ENCODE data around the gene LRRC47.
A peak's percentile ranks its signal among the peaks of the same experiment; 100 is the strongest.

Gene LRRC47

DNA sequence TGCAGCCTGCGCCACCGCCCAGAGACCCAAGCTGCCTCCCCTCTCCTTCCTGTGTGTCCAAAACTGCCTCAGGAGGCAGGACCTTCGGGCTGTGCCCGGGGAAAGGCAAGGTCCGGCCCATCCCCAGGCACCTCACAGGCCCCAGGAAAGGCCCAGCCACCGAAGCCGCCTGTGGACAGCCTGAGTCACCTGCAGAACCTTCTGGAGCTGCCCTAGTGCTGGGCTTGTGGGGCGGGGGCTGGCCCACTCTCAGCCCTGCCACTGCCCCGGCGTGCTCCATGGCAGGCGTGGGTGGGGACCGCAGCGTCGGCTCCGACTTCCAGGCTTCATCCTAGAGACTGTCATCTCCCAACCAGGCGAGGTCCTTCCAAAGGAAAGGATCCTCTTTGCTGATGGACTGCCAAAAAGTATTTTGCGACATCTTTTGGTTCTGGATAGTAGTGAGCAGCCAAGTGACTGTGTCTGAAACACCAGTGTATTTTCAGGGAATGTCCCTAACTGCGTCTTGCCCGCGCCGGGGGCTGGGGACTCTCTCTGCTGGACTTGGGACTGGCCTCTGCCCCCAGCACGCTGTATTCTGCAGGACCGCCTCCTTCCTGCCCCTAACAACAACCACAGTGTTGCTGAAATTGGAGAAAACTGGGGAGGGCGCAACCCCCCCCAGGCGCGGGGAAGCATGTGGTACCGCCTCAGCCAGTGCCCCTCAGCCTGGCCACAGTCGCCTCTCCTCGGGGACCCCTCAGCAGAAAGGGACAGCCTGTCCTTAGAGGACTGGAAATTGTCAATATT is 63.0 kb downstream of the LRRC47 start:
- DNase-seq (ENCODE audit: low read depth, low spot score), result no peak

DNA sequence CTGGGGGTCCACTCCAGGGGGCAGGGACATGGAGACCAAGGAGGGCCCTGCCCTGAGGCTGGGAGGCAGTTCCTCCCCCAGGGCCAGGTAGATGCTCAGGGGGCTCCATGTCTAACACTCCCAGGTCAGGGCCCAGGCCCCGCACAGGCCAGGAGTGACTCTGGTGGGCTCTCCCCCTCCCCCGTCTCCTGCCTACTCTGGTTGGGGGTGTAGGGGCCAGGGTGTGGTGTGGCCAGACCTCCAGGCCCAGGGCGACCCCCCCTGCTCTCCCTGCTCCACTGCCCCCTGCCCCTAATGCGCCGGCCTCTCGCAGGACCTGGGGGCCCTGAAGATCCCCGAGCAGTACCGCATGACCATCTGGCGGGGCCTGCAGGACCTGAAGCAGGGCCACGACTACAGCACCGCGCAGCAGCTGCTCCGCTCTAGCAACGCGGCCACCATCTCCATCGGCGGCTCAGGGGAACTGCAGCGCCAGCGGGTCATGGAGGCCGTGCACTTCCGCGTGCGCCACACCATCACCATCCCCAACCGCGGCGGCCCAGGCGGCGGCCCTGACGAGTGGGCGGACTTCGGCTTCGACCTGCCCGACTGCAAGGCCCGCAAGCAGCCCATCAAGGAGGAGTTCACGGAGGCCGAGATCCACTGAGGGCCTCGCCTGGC is 63.7 kb downstream of the LRRC47 start:
- DNase-seq (ENCODE audit: low read depth, low spot score), result peak; percentile 22

DNA sequence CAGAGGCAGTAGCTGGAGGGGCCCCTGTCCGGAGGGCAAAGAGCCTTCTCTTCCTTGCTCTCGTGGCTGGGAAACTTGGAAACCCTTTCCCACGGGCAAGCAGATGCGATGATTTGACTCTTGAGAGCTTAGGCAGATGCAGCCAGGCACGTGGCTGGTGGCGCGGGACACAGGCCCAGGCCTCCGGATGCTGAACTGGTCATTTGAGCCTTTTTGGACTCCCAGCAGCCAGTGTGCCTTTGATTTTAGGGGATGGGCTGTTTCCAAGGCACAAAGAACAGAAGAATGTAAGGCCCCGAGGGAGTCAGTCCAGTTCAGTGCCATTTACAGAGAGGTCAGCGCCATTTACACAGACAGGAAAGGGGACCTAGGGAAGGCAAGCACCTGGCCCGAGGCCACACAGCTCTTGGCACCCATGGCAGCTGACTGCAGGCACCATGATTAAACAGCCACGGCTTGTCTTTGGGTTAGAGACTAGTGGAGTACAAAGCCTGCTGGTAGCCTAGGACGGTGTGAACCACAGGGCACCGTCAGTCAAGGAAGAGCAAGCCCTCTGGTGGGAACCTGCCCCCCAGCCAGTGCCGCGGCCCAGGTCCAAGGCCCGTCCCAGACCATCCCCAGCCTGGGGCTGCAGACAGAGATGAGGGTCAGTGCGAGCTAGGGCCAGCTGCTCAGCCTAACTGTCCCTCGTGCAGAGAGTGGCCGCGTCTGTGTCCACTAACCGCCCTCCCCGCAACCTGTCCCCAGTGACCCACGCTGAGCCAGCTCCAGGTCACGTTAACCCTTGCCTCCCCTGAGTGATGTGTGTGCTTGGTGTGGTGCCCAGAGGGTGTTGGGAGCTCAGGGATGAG is 64.5 kb downstream of the LRRC47 start:
- no peak for DNase-seq (ENCODE audit: low read depth, low spot score)

DNA sequence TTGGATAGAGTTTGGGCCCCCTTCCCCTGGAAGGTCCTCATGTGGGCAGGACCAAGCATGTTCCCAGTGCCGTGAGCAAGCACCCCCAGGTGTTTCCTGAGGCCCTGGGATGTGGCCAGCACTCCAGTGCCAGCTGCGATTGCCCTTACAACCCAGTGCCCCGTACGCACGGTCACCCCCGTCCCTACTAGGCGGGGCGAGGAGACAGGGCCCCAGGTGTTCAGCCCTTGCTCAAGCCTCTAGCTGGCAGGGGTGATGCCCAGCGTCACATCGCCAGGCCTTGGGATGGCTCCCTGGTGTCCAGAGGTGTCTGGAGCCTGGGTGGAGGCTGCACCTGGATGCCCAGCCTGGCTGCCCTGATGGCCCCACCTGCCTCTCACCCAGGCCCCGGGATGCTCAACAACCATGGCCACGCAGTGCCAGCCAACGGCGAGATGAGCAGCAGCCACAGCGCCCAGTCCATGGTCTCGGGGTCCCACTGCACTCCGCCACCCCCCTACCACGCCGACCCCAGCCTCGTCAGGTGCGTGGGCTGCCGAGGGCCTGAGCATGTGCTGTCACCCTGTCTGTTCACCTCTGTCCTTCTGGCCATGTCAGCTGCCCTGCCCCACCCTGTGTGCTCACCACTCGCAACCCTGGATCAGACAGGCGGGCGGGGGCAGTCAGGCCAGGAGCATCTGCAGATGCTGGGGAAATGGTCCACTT is 65.6 kb downstream of the LRRC47 start:
- DNase-seq (ENCODE audit: low read depth, low spot score), result no peak

DNA sequence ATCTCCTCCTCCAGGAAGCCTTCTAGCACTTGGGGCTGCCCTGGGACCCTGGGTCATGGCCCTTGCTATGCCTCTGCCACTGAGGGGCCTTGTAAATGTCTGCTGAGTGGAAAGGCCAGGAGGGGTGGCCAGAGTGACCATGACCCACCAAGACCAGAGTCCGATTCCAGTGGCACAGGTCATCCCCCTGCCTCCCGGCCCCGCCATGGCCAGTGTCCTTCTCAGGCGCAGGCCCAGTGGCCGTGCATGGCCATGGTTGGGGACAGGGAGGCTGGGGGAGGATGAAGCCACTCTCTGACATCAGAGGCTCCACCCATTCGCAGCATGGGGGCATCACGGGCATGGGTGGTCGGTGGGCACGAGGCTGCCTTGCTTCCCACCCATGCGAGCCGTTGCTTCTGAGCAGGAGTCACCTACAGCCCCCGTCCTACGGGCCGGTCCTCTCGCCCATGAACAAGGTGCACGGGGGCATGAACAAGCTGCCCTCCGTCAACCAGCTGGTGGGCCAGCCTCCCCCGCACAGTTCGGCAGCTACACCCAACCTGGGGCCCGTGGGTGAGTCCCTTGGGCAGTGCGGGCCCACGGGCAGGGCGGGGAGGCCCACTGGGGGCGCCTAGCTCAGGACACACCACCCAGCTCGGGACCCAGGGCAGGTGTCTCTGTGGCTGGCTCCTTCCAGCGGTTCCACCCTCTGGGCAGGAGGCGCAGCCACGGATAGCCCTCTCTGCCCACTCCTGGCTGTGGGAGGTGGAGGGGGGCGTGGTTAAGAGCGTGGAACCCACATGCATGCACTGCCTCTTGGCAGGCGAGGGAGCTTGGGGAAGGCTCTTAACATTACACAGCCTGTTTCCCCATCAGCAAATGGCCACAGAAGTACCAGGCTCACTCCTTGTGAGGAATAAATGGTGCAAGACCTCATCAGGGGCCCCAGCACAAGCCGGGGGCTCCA is 66.4 kb downstream of the LRRC47 start:
- DNase-seq (ENCODE audit: low read depth, low spot score), result no peak

Data from astrocyte of the hippocampus (primary cell).